Measurements from ENCODE around the gene TRPM2.

DNA sequence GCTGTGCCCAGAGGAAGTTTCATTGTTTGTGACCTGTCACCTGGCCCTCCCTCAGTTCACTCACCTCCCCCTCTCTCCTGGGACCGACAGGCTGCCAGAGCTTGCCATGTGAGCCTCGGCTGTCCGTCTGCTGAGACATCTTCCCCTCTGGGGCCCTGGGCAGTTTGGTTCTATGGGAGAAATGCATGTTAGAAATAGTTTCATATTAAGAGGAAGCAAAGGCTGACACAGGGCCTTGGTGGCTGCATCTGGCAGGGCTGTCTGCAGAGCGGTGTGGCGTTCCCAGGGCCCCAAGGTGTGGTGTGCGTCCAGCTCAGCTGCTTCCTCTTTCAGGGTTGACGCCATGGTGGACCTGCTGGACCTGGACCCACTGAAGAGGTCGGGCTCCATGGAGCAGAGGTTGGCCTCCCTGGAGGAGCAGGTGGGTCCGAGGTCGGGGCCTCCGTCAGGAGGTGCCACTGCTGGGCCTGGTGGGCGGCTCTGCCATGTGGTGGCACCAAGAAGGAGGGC is 69.9 kb downstream of the TRPM2 start:
- TF ChIP-seq, protein P1, sequence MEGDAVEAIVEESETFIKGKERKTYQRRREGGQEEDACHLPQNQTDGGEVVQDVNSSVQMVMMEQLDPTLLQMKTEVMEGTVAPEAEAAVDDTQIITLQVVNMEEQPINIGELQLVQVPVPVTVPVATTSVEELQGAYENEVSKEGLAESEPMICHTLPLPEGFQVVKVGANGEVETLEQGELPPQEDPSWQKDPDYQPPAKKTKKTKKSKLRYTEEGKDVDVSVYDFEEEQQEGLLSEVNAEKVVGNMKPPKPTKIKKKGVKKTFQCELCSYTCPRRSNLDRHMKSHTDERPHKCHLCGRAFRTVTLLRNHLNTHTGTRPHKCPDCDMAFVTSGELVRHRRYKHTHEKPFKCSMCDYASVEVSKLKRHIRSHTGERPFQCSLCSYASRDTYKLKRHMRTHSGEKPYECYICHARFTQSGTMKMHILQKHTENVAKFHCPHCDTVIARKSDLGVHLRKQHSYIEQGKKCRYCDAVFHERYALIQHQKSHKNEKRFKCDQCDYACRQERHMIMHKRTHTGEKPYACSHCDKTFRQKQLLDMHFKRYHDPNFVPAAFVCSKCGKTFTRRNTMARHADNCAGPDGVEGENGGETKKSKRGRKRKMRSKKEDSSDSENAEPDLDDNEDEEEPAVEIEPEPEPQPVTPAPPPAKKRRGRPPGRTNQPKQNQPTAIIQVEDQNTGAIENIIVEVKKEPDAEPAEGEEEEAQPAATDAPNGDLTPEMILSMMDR (IDR thresholded peaks at IDR 0.05), result no peak
- TF ChIP-seq POLR2A (IDR thresholded peaks at IDR 0.05), result no peak

Measured in esophagus squamous epithelium (tissue), 4 donors.